OCI-LY1 (cell line): Measurements from ENCODE around the gene RPEL1.
"Not testable (repeated sequence)": the region's sequence is repeated elsewhere in the genome, so short reads cannot be mapped to it uniquely, and the experiment has no call there.

ENCODE experiments used
- H2AFZ ChIP-seq: fragments of 200-600 bp; sonication (generic), shearing (Covaris generic); 2 replicates; pipeline ENCODE4 v1.6.0; 2014; ENCODE audit warnings: antibody characterized with exemption, mild to moderate bottlenecking, low read length
- H3F3A ChIP-seq: fragments of 200-600 bp; sonication (generic), shearing (Covaris generic); 2 replicates; pipeline ENCODE4 v1.6.0; 2014; ENCODE audit warnings: mild to moderate bottlenecking, antibody characterized with exemption, low read length, moderate library complexity; ENCODE audit not compliant: insufficient read depth
- H3K27ac ChIP-seq: fragments of 200-600 bp; sonication (generic); 2 replicates; pipeline ENCODE4 v1.5.1; 2014; ENCODE audit warnings: low read length, mixed run types, mild to moderate bottlenecking, low read depth; ENCODE audit not compliant: poor library complexity, severe bottlenecking
- H3K27me3 ChIP-seq: fragments of 200-600 bp; sonication (generic); 2 replicates; pipeline ENCODE4 v1.6.0; 2014; ENCODE audit warnings: antibody characterized with exemption, mild to moderate bottlenecking, low read length, moderate library complexity; ENCODE audit not compliant: insufficient read depth
- H3K36me3 ChIP-seq: fragments of 200-600 bp; sonication (generic); 2 replicates; pipeline ENCODE4 v1.6.1; 2014; ENCODE audit warnings: mild to moderate bottlenecking, antibody characterized with exemption, low read length, moderate library complexity, mixed read lengths; ENCODE audit not compliant: insufficient read depth
- H3K4me1 ChIP-seq: fragments of 200-600 bp; sonication (generic); 2 replicates; pipeline ENCODE4 v1.5.1; 2014; ENCODE audit warnings: mild to moderate bottlenecking, low read length, moderate library complexity; ENCODE audit not compliant: insufficient read depth, severe bottlenecking
- H3K4me2 ChIP-seq: fragments of 200-600 bp; sonication (generic), shearing (Covaris generic); 2 replicates; pipeline ENCODE4 v1.6.1; 2014; ENCODE audit warnings: low read length
- H3K4me3 ChIP-seq: fragments of 200-600 bp; sonication (generic); 2 replicates; pipeline ENCODE4 v1.5.1; 2014; ENCODE audit warnings: low read length, low read depth, mild to moderate bottlenecking, mixed read lengths; ENCODE audit not compliant: poor library complexity, severe bottlenecking
- H3K79me2 ChIP-seq: fragments of 200-600 bp; shearing (Covaris generic); 2 replicates; pipeline ENCODE4 v1.6.1; 2016; ENCODE audit warnings: mixed run types, low read length, mixed read lengths; ENCODE audit not compliant: insufficient read depth
- H3K9ac ChIP-seq: fragments of 200-600 bp; sonication (generic), shearing (Covaris generic); 2 replicates; pipeline ENCODE4 v1.6.1; 2014; ENCODE audit warnings: mild to moderate bottlenecking, low read length, mixed read lengths
- H3K9me2 ChIP-seq: fragments of 200-600 bp; sonication (generic), shearing (Covaris generic); 2 replicates; pipeline ENCODE4 v1.6.1; 2014; ENCODE audit warnings: low read depth, mild to moderate bottlenecking, low read length, mixed read lengths
- H3K9me3 ChIP-seq: fragments of 200-600 bp; shearing (Covaris generic); 2 replicates; pipeline ENCODE4 v1.6.1; 2014; ENCODE audit warnings: low read length, mixed read lengths
- H4K20me1 ChIP-seq: fragments of 200-600 bp; sonication (generic), shearing (Covaris generic); 2 replicates; pipeline ENCODE4 v1.6.0; 2016; ENCODE audit warnings: mild to moderate bottlenecking, low read length; ENCODE audit not compliant: insufficient read depth
- EZH2 ChIP-seq: fragments of 200-600 bp; sonication (generic), shearing (Covaris generic); IDR thresholded peaks from 2 replicates; pipeline ENCODE4 v1.8.0; 2017; ENCODE audit warnings: borderline replicate concordance, mixed run types, mild to moderate bottlenecking, antibody characterized with exemption, low read length, moderate library complexity, mixed read lengths
- TF ChIP-seq, protein P1 (sequence below): fragments of 200-600 bp; sonication (generic), shearing (Covaris generic); IDR thresholded peaks from 2 replicates; pipeline ENCODE4 v1.5.1; 2017; ENCODE audit warnings: mild to moderate bottlenecking, antibody characterized with exemption, low read length, moderate library complexity, mixed read lengths

RPEL1 gene

DNA sequence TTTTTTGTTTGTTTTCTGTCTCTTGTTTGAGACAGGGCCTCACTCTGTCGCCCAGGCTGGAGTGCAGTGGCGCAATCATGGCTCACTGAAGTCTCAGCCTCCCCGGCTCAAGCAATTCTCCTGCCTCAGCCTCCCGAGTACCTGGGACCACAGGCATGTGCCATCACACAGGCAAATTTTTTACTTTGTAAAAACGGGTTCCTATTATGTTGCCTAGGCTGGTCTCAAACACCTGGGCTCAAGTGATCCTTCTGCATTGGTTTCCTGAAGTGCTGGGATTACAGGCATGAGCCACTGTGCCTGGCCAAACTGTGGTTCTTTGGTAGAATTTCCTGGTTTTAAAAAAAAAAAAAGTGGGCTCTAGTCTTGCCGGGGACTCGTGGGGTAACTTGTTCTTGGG lies at the start of gene RPEL1:
TSS of gene RPEL1 (plus strand) at position 301 of the 400 bp plus-strand sequence. CDS start 110 bp downstream, outside the sequence.
- H3K27ac ChIP-seq, H3K4me3 ChIP-seq, H3K4me1 ChIP-seq, H3K9me3 ChIP-seq, H3K9me2 ChIP-seq, H2AFZ ChIP-seq, H3K9ac ChIP-seq, H3K36me3 ChIP-seq, H3K4me2 ChIP-seq, H3K27me3 ChIP-seq, H4K20me1 ChIP-seq, H3K79me2 ChIP-seq, H3F3A ChIP-seq: not testable (repeated sequence)

DNA sequence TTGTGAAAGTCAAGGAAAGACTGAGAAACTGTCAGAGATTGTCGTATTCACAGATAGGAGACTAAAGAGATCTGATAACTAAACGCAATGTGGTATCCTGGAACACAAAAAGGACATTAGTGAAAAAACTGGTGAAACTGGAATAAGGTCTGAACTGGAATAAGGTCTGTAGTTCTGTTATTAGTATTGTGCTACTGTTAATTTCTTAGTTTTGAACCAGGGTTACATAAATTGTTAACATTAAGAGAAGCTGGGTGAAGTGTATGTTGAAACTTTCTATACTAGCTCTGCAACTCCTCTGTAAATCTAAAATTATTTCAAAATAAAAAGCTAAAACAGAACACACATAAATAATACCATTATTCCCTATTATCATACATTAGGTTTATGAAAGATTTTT lies 49.2 kb upstream of the RPEL1 start:
- H3K79me2 ChIP-seq: peaks cover 10% of the 10 kb centered on the region
- no peaks in the 10 kb centered on the region for H3F3A ChIP-seq
- H3K36me3 ChIP-seq: no peaks in the 10 kb centered on the region
- H3K9me2 ChIP-seq: no peaks in the 10 kb centered on the region
- no peak overlapping the region for H3K4me2 ChIP-seq
- no peak overlapping the region for H2AFZ ChIP-seq
- no peaks in the 10 kb centered on the region for H4K20me1 ChIP-seq
- H3K27me3 ChIP-seq: no peaks in the 10 kb centered on the region
- H3K9ac ChIP-seq: no peak overlapping the region
- no peaks in the 10 kb centered on the region for H3K9me3 ChIP-seq
- no peak overlapping the region for H3K4me3 ChIP-seq
- TF ChIP-seq, protein P1, sequence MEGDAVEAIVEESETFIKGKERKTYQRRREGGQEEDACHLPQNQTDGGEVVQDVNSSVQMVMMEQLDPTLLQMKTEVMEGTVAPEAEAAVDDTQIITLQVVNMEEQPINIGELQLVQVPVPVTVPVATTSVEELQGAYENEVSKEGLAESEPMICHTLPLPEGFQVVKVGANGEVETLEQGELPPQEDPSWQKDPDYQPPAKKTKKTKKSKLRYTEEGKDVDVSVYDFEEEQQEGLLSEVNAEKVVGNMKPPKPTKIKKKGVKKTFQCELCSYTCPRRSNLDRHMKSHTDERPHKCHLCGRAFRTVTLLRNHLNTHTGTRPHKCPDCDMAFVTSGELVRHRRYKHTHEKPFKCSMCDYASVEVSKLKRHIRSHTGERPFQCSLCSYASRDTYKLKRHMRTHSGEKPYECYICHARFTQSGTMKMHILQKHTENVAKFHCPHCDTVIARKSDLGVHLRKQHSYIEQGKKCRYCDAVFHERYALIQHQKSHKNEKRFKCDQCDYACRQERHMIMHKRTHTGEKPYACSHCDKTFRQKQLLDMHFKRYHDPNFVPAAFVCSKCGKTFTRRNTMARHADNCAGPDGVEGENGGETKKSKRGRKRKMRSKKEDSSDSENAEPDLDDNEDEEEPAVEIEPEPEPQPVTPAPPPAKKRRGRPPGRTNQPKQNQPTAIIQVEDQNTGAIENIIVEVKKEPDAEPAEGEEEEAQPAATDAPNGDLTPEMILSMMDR: no peak
- TF ChIP-seq EZH2: no peak
- H3K27ac ChIP-seq: no peak overlapping the region
- peaks cover 16% of the 10 kb centered on the region for H3K4me1 ChIP-seq

DNA sequence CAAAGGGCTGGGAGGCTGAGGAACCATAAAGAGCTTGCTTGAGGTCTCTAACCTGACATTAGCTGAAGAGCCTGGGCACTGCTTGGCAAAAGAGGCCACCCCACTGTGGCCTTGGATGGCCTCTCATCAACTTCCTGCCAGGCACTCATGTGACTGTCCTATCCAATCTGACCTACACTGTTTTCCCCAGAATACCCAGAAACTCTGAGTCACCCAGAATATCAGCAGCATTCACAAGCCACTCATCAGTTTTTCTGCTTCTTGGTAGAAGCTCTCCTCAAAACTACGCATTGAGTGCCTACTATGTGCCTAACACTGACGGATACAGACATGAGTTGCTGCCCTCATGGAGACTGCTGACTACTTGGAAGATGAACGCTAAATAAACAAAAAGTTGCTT lies 48.5 kb upstream of the RPEL1 start:
- Histone ChIP-seq H3K27me3 (no peaks in the 10 kb centered on the region), H3K4me2 (no peak overlapping the region)

DNA sequence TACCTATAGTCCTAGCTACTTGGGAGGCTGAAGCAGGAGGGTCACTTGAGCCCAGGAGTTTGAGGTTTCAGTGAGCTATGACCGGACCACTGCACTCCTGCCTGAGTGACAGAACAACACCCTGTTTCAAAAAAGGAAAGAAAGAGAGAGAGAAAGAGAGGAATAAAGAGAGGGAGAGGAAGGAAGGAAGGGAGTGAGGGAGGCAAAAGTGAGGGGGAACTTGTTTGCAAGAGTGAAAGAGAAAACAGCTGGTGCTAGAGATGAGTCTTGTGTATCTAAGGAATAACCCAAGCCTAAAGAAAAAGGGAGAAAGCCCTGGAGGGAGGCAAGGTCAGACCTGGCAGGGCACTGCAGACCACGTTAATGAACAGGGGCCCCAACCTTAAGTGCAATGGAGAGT lies 47.8 kb upstream of the RPEL1 start:
- no peak overlapping the region for H3K4me2 ChIP-seq
- H3K4me3 ChIP-seq: no peak overlapping the region
- H3F3A ChIP-seq: no peaks in the 10 kb centered on the region
- no peaks in the 10 kb centered on the region for H3K79me2 ChIP-seq
- H3K27me3 ChIP-seq: no peaks in the 10 kb centered on the region
- no peaks in the 10 kb centered on the region for H4K20me1 ChIP-seq
- no peak for TF ChIP-seq EZH2
- TF ChIP-seq, protein P1: no peak
- no peak overlapping the region for H3K9ac ChIP-seq
- H2AFZ ChIP-seq: no peak overlapping the region
- no peak overlapping the region for H3K27ac ChIP-seq
- no peaks in the 10 kb centered on the region for H3K36me3 ChIP-seq
- no peaks in the 10 kb centered on the region for H3K9me2 ChIP-seq
- H3K4me1 ChIP-seq: peaks cover 12% of the 10 kb centered on the region
- no peaks in the 10 kb centered on the region for H3K9me3 ChIP-seq

More for the DNA sequence above, 48.5 kb upstream of the RPEL1 start:
- Histone ChIP-seq H3K9me2 (no peaks in the 10 kb centered on the region), H3K4me1 (peaks cover 12% of the 10 kb centered on the region), H2AFZ (no peak overlapping the region), H3K4me3 (no peak overlapping the region), H3K36me3 (no peaks in the 10 kb centered on the region), H3K27ac (no peak overlapping the region), H3K79me2 (peaks cover 4% of the 10 kb centered on the region), H4K20me1 (no peaks in the 10 kb centered on the region), H3F3A (no peaks in the 10 kb centered on the region), H3K9me3 (no peaks in the 10 kb centered on the region), H3K9ac (no peak overlapping the region)
- TF ChIP-seq, protein P1: no peak
- no peak for TF ChIP-seq EZH2
